Measurements from ENCODE around the gene TMEM176A.
"Not testable (repeated sequence)": the region's sequence is repeated elsewhere in the genome, so short reads cannot be mapped to it uniquely, and the experiment has no call there.

The TMEM176A gene

GRCh38 chr7:150800581-150801241 lies at the start of gene TMEM176A:
TSS of gene TMEM176A (plus strand) at chr7:150800769. CDS start at chr7:150801551, 782 bp downstream.
- no peak for FAIRE-seq

GRCh38 chr7:150751702-150752101 lies 48.9 kb upstream of the TMEM176A start:
- no peak for FAIRE-seq

GRCh38 chr7:150753239-150753638 lies 47.3 kb upstream of the TMEM176A start:
- FAIRE-seq = no peak

GRCh38 chr7:150753826-150754603 lies 46.6 kb upstream of the TMEM176A start:
- FAIRE-seq = no peak

GRCh38 chr7:150754951-150755350 lies 45.6 kb upstream of the TMEM176A start:
- no peak for FAIRE-seq

GRCh38 chr7:150755473-150756099 lies 45.0 kb upstream of the TMEM176A start:
- no peak for FAIRE-seq

- no peak for FAIRE-seq
These were observed 44.4 kb upstream of the TMEM176A start for GRCh38 chr7:150756166-150756565.

- no peak for FAIRE-seq
These were observed 43.7 kb upstream of the TMEM176A start for GRCh38 chr7:150756858-150757257.

GRCh38 chr7:150759479-150759878 lies 41.1 kb upstream of the TMEM176A start:
- FAIRE-seq = no peak

- FAIRE-seq = no peak
These were observed 34.2 kb upstream of the TMEM176A start for GRCh38 chr7:150766334-150766709.

GRCh38 chr7:150769768-150770167 lies 30.8 kb upstream of the TMEM176A start:
- no peak for FAIRE-seq

GRCh38 chr7:150774131-150774530 lies 26.4 kb upstream of the TMEM176A start:
- not testable (repeated sequence) for FAIRE-seq

- FAIRE-seq = peak; percentile 13
These were observed 22.4 kb upstream of the TMEM176A start for GRCh38 chr7:150778014-150778737.

GRCh38 chr7:150778738-150779301 lies 21.7 kb upstream of the TMEM176A start:
- FAIRE-seq = peak; percentile 96

- FAIRE-seq = no peak
These were observed 20.3 kb upstream of the TMEM176A start for GRCh38 chr7:150780292-150780691.

- no peak for FAIRE-seq
These were observed 19.5 kb upstream of the TMEM176A start for GRCh38 chr7:150781103-150781502.

- FAIRE-seq = no peak
These were observed 18.6 kb upstream of the TMEM176A start for GRCh38 chr7:150781961-150782360.

GRCh38 chr7:150784120-150784736 lies 16.3 kb upstream of the TMEM176A start:
- FAIRE-seq = no peak

- FAIRE-seq = no peak
These were observed 15.6 kb upstream of the TMEM176A start for GRCh38 chr7:150784954-150785353.

- FAIRE-seq = no peak
These were observed 13.0 kb upstream of the TMEM176A start for GRCh38 chr7:150787321-150788281.
